Measurements from ENCODE around the gene STING1.
A peak's percentile ranks its signal among the peaks of the same experiment; 100 is the strongest.
"Not testable (repeated sequence)": the region's sequence is repeated elsewhere in the genome, so short reads cannot be mapped to it uniquely, and the experiment has no call there.

STING1 gene

GRCh38 chr5:139503036-139503817 is 20.7 kb upstream of the STING1 start:
- H3K27ac ChIP-seq (ENCODE audit: low read depth, low read length) = not testable (repeated sequence)
- peak overlapping the region in 1 of 2 donors; percentile 50 for H3K4me3 ChIP-seq (ENCODE audit: low read depth in 1 of 2, low read length in 2 of 2)

GRCh38 chr5:139501381-139501780 is 18.8 kb upstream of the STING1 start:
- Histone ChIP-seq H3K36me3 (ENCODE audit: control insufficient read depth in 1 of 2, insufficient read depth in 2 of 2, low read length in 2 of 2) (no peaks in the 10 kb centered on the region), H3K27ac (ENCODE audit: low read depth, low read length) (no peak overlapping the region), H3K27me3 (ENCODE audit: control insufficient read depth in 1 of 2, insufficient read depth in 2 of 2, low read length in 2 of 2) (no peaks in the 10 kb centered on the region), H3K4me1 (ENCODE audit: control insufficient read depth in 1 of 2, insufficient read depth in 2 of 2, low read length in 2 of 2) (no peaks in the 10 kb centered on the region), H3K9ac (ENCODE audit: low read depth in 1 of 2, low read length in 2 of 2) (no peak overlapping the region), H3K4me3 (ENCODE audit: low read depth in 1 of 2, low read length in 2 of 2) (no peak overlapping the region), H3K9me3 (ENCODE audit: control insufficient read depth in 1 of 2, low read length in 2 of 2) (no peaks in the 10 kb centered on the region)

More at GRCh38 chr5:139503036-139503817, 20.7 kb upstream of the STING1 start:
- H3K9ac ChIP-seq (ENCODE audit: low read depth in 1 of 2, low read length in 2 of 2); H3K4me1 ChIP-seq (ENCODE audit: control insufficient read depth in 1 of 2, insufficient read depth in 2 of 2, low read length in 2 of 2); H3K36me3 ChIP-seq (ENCODE audit: control insufficient read depth in 1 of 2, insufficient read depth in 2 of 2, low read length in 2 of 2); H3K27me3 ChIP-seq (ENCODE audit: control insufficient read depth in 1 of 2, insufficient read depth in 2 of 2, low read length in 2 of 2); H3K9me3 ChIP-seq (ENCODE audit: control insufficient read depth in 1 of 2, low read length in 2 of 2): not testable (repeated sequence)

GRCh38 chr5:139495638-139496435 is 13.3 kb upstream of the STING1 start:
- H3K9ac ChIP-seq (ENCODE audit: low read depth in 1 of 2, low read length in 2 of 2) = no peak overlapping the region
- no peaks in the 10 kb centered on the region for H3K27me3 ChIP-seq (ENCODE audit: control insufficient read depth in 1 of 2, insufficient read depth in 2 of 2, low read length in 2 of 2)
- no peak overlapping the region for H3K4me3 ChIP-seq (ENCODE audit: low read depth in 1 of 2, low read length in 2 of 2)
- H3K9me3 ChIP-seq (ENCODE audit: control insufficient read depth in 1 of 2, low read length in 2 of 2) = no peaks in the 10 kb centered on the region
- H3K27ac ChIP-seq (ENCODE audit: low read depth, low read length) = no peak overlapping the region
- H3K4me1 ChIP-seq (ENCODE audit: control insufficient read depth in 1 of 2, insufficient read depth in 2 of 2, low read length in 2 of 2) = peaks cover 10 to 13% of the 10 kb centered on the region in 2 donors
- H3K36me3 ChIP-seq (ENCODE audit: control insufficient read depth in 1 of 2, insufficient read depth in 2 of 2, low read length in 2 of 2) = no peaks in the 10 kb centered on the region

- no peaks in the 10 kb centered on the region for H3K9me3 ChIP-seq (ENCODE audit: control insufficient read depth in 1 of 2, low read length in 2 of 2)
- H3K27ac ChIP-seq (ENCODE audit: low read depth, low read length) = no peak overlapping the region
- no peaks in the 10 kb centered on the region for H3K27me3 ChIP-seq (ENCODE audit: control insufficient read depth in 1 of 2, insufficient read depth in 2 of 2, low read length in 2 of 2)
- peaks cover 10 to 13% of the 10 kb centered on the region in 2 donors for H3K4me1 ChIP-seq (ENCODE audit: control insufficient read depth in 1 of 2, insufficient read depth in 2 of 2, low read length in 2 of 2)
- no peaks in the 10 kb centered on the region for H3K36me3 ChIP-seq (ENCODE audit: control insufficient read depth in 1 of 2, insufficient read depth in 2 of 2, low read length in 2 of 2)
- no peak overlapping the region for H3K4me3 ChIP-seq (ENCODE audit: low read depth in 1 of 2, low read length in 2 of 2)
- no peak overlapping the region for H3K9ac ChIP-seq (ENCODE audit: low read depth in 1 of 2, low read length in 2 of 2)
Observed at GRCh38 chr5:139494832-139495231, 12.3 kb upstream of the STING1 start.

- no peak overlapping the region for H3K4me3 ChIP-seq (ENCODE audit: low read depth in 1 of 2, low read length in 2 of 2)
- H3K27me3 ChIP-seq (ENCODE audit: control insufficient read depth in 1 of 2, insufficient read depth in 2 of 2, low read length in 2 of 2) = no peaks in the 10 kb centered on the region
- H3K9me3 ChIP-seq (ENCODE audit: control insufficient read depth in 1 of 2, low read length in 2 of 2) = no peaks in the 10 kb centered on the region
- H3K9ac ChIP-seq (ENCODE audit: low read depth in 1 of 2, low read length in 2 of 2) = no peak overlapping the region
- peaks cover 10 to 13% of the 10 kb centered on the region in 2 donors for H3K4me1 ChIP-seq (ENCODE audit: control insufficient read depth in 1 of 2, insufficient read depth in 2 of 2, low read length in 2 of 2)
- no peaks in the 10 kb centered on the region for H3K36me3 ChIP-seq (ENCODE audit: control insufficient read depth in 1 of 2, insufficient read depth in 2 of 2, low read length in 2 of 2)
- H3K27ac ChIP-seq (ENCODE audit: low read depth, low read length) = no peak overlapping the region
Observed at GRCh38 chr5:139494256-139494655, 11.7 kb upstream of the STING1 start.

- peak overlapping the region in 1 of 2 donors; percentile 18 for H3K4me3 ChIP-seq (ENCODE audit: low read depth in 1 of 2, low read length in 2 of 2)
- no peak overlapping the region for H3K9ac ChIP-seq (ENCODE audit: low read depth in 1 of 2, low read length in 2 of 2)
- no peak overlapping the region for H3K27ac ChIP-seq (ENCODE audit: low read depth, low read length)
Observed at GRCh38 chr5:139492700-139493192, 10.2 kb upstream of the STING1 start.

GRCh38 chr5:139488260-139488659 is 5.7 kb upstream of the STING1 start:
- no peak overlapping the region for H3K27ac ChIP-seq (ENCODE audit: low read depth, low read length)

More at GRCh38 chr5:139492700-139493192, 10.2 kb upstream of the STING1 start:
- Histone ChIP-seq H3K36me3 (ENCODE audit: control insufficient read depth in 1 of 2, insufficient read depth in 2 of 2, low read length in 2 of 2) (no peaks in the 10 kb centered on the region), H3K4me1 (ENCODE audit: control insufficient read depth in 1 of 2, insufficient read depth in 2 of 2, low read length in 2 of 2) (peaks cover 16 to 17% of the 10 kb centered on the region in 2 donors), H3K9me3 (ENCODE audit: control insufficient read depth in 1 of 2, low read length in 2 of 2) (no peaks in the 10 kb centered on the region), H3K27me3 (ENCODE audit: control insufficient read depth in 1 of 2, insufficient read depth in 2 of 2, low read length in 2 of 2) (no peaks in the 10 kb centered on the region)

DNA sequence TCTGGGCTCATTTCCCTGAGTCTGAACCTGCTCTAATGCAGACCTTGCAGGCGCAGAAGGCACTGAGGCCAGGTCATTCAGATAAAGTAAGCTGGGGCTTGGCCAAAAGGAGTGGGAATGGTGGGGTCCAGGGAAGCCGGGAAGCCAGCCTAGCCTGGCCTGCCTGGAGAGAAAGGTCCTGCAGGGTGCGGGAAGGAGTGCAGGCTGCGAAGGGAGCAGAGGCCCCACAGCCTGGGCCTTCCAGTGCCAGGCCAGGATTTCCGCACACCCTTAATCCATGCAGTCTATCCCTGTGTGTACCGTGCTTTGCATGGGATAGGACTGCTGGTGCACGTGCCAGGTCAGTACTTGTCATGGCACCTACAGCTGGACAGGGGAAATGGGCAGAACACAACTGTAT is 3.6 kb upstream of the STING1 start:
- no peaks in the 10 kb centered on the region for H3K36me3 ChIP-seq (ENCODE audit: control insufficient read depth in 1 of 2, insufficient read depth in 2 of 2, low read length in 2 of 2)
- no peak overlapping the region for H3K4me3 ChIP-seq (ENCODE audit: low read depth in 1 of 2, low read length in 2 of 2)
- H3K9ac ChIP-seq (ENCODE audit: low read depth in 1 of 2, low read length in 2 of 2) = no peak overlapping the region
- H3K9me3 ChIP-seq (ENCODE audit: control insufficient read depth in 1 of 2, low read length in 2 of 2) = no peaks in the 10 kb centered on the region
- no peak overlapping the region for H3K27ac ChIP-seq (ENCODE audit: low read depth, low read length)
- no peaks in the 10 kb centered on the region for H3K27me3 ChIP-seq (ENCODE audit: control insufficient read depth in 1 of 2, insufficient read depth in 2 of 2, low read length in 2 of 2)
- H3K4me1 ChIP-seq (ENCODE audit: control insufficient read depth in 1 of 2, insufficient read depth in 2 of 2, low read length in 2 of 2) = peaks cover 12 to 24% of the 10 kb centered on the region in 2 donors

More at GRCh38 chr5:139488260-139488659, 5.7 kb upstream of the STING1 start:
- Histone ChIP-seq H3K27me3 (ENCODE audit: control insufficient read depth in 1 of 2, insufficient read depth in 2 of 2, low read length in 2 of 2) (no peaks in the 10 kb centered on the region), H3K4me1 (ENCODE audit: control insufficient read depth in 1 of 2, insufficient read depth in 2 of 2, low read length in 2 of 2) (peaks cover 13 to 15% of the 10 kb centered on the region in 2 donors), H3K9ac (ENCODE audit: low read depth in 1 of 2, low read length in 2 of 2) (no peak overlapping the region), H3K36me3 (ENCODE audit: control insufficient read depth in 1 of 2, insufficient read depth in 2 of 2, low read length in 2 of 2) (no peaks in the 10 kb centered on the region), H3K9me3 (ENCODE audit: control insufficient read depth in 1 of 2, low read length in 2 of 2) (no peaks in the 10 kb centered on the region), H3K4me3 (ENCODE audit: low read depth in 1 of 2, low read length in 2 of 2) (no peak overlapping the region)

DNA sequence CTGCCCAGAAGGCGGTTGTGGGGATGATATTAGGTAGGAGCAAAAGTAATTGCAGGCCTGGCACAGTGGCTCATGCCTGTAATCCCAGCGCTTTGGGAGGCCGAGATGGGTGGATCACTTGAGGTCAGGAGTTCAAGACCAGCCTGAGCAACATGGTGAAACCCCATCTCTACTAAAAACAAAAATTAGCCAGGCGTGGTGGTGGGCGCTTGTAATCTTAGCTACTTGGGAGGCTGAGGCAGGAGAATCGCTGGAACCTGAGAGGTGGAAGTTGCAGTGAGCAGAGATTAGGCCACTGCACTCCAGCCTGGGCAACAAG is 291 bp upstream of the STING1 start:
- peaks cover 12 to 27% of the 10 kb centered on the region in 2 donors for H3K4me1 ChIP-seq (ENCODE audit: control insufficient read depth in 1 of 2, insufficient read depth in 2 of 2, low read length in 2 of 2)
- peak overlapping the region in 1 of 2 donors; percentile 72 for H3K9ac ChIP-seq (ENCODE audit: low read depth in 1 of 2, low read length in 2 of 2)
- not testable (repeated sequence) for H3K27me3 ChIP-seq (ENCODE audit: control insufficient read depth in 1 of 2, insufficient read depth in 2 of 2, low read length in 2 of 2); H3K36me3 ChIP-seq (ENCODE audit: control insufficient read depth in 1 of 2, insufficient read depth in 2 of 2, low read length in 2 of 2); H3K9me3 ChIP-seq (ENCODE audit: control insufficient read depth in 1 of 2, low read length in 2 of 2)
- H3K4me3 ChIP-seq (ENCODE audit: low read depth in 1 of 2, low read length in 2 of 2) = peak overlapping the region; percentile 66 to 68
- H3K27ac ChIP-seq (ENCODE audit: low read depth, low read length) = peak overlapping the region; percentile 84

GRCh38 chr5:139481580-139482049 is 943 bp downstream of the STING1 start:
- no peaks in the 10 kb centered on the region for H3K27me3 ChIP-seq (ENCODE audit: control insufficient read depth in 1 of 2, insufficient read depth in 2 of 2, low read length in 2 of 2)
- H3K4me1 ChIP-seq (ENCODE audit: control insufficient read depth in 1 of 2, insufficient read depth in 2 of 2, low read length in 2 of 2) = peaks cover 12 to 27% of the 10 kb centered on the region in 2 donors
- H3K36me3 ChIP-seq (ENCODE audit: control insufficient read depth in 1 of 2, insufficient read depth in 2 of 2, low read length in 2 of 2) = peaks cover 0 to 12% of the 10 kb centered on the region in 2 donors
- H3K9ac ChIP-seq (ENCODE audit: low read depth in 1 of 2, low read length in 2 of 2) = peak overlapping the region; percentile 72
- peak overlapping the region; percentile 66 to 68 for H3K4me3 ChIP-seq (ENCODE audit: low read depth in 1 of 2, low read length in 2 of 2)
- no peaks in the 10 kb centered on the region for H3K9me3 ChIP-seq (ENCODE audit: control insufficient read depth in 1 of 2, low read length in 2 of 2)
- peak overlapping the region; percentile 84 for H3K27ac ChIP-seq (ENCODE audit: low read depth, low read length)
